NCI-H146 treated with DMSO at 0.1 percent for 48 hours (cell line): ENCODE results near the gene PEX26.
"Not testable (repeated sequence)": the region's sequence is repeated elsewhere in the genome, so short reads cannot be mapped to it uniquely, and the experiment has no call there.

Source experiments
- DNase-seq: peaks from one replicate; lab custom pipeline; 2025; ENCODE audit not compliant: unreplicated experiment; lab: John Stamatoyannopoulos, UW

PEX26 gene

GRCh38 chr22:18093661-18094060, 15.9 kb downstream of the PEX26 start:
- DNase-seq, result no peak

DNA sequence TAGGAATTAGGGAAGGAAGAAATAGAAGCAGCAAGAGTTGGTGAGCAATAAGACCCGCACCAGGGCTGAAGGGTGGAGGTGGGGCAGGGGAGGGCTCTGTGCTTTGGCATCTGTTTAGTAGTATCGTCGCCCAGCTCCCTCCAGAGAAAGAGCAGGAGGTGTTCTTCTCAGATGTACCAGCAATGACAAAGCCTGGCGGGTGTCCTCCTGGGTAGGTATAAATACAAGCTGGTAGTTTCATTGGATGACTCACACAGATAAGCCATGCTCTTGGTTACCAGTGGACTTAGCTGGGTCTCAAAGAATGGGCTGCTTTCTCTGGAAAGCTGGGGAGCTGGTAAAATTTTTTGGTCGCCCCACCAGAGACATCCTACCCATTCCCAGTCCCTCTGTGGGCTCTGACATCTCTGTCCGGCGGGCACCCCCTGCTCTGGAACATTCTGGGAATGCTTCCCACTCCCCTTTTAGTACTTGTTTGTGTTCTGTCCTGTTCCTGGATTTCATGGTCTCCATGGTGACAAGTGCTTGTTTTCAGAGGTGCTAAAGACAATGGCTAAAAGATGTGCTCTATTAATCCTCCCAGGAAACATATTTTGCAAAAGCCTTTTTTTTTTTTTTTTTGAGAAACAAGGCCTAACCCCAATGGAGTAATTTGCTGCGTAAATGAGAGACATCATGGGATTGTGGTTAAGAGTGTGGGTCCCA, 17.5 kb downstream of the PEX26 start:
- DNase-seq, result no peak

DNA sequence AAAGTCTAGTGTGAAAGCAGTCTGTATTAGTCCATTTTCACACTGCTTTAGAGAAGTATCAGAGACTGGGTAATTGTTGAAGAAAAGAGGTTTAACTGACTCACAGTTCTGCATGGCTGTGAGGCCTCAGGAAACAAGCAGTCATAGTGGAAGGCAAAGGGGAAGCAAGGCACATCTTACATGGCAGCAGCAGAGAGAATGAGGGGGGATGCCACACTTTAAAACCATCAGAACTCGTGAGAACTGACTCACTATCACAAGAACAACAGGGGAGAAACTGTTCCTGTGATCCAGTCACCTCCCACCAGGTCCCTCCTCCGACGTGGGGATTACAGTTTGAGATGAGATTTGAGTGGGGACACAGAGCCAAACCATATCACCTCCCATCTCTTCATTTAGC, 19.0 kb downstream of the PEX26 start:
- DNase-seq, result no peak

DNA sequence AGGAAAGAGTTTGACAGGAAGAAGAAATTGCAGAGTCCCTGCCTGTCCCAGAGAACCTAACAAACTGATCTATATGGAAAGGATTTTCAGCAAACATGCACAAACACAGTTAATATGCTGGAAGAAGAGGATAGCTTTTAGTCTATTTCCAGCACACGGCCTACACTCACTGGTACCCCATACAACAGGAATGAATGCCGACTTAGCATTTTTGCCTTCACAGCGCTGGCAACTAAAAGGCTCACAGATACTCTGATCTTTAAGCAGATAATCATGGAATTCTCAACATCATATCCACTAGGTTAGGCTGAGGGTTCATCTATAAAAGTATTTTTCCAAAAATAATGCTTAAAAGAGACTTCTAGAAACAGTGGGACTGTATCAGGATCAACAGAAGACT, 23.0 kb downstream of the PEX26 start:
- no peak for DNase-seq

GRCh38 chr22:18101536-18101935, 23.7 kb downstream of the PEX26 start:
- no peak for DNase-seq

DNA sequence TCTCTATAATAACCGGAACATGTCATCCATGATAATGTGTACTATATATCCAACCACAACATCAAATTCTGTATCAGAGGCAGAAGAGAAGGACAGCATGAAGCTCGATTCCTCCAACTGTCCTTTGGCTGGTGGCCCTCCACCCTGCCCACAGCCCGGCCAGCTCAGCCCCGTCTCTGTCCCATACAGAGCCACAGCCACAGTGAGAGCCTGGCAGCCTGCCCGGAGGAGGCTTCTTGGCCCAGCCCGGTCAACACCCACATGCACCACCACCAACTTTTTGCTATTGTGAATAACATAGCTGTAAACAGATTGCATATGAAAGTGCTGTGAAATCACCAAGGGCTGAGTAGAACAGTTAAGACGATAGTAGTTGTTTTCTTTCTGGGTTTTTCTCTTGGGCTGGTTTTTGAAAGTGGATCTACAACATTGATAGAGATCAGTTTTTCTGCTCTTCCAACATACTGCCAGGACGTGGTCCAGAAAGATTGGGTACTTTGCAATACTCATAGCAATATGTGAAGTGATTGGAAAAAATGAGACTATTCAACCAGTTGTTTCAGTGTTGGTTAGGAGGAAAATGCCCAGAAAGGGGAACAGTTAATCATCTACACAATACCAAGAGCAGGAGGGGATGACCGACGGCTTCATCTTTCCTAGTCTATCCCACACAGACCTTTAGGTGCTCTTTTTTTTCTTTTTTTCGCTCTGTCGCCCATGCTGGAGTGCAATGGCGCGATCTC, 25.9 kb downstream of the PEX26 start:
- DNase-seq, result no peak

DNA sequence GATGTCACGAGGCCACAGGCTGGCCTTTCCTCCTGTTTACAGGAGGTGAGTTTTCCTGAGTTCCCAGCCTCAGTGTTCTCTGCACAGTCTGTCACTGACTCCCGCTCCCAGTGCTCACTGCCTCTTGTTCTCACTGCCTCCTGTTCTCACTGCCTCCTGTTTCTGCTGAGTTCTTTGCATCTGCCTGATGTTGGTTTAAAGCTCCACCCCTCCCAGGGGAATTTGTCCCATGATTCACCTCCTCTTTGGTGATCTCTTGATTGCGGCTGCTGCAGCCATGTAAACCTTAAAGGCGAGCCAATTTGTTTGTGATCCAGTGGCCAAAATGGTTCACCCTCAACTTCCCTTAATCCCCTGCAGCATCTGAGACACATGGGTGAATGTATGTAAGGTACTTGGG, 26.8 kb downstream of the PEX26 start:
- DNase-seq, result no peak

DNA sequence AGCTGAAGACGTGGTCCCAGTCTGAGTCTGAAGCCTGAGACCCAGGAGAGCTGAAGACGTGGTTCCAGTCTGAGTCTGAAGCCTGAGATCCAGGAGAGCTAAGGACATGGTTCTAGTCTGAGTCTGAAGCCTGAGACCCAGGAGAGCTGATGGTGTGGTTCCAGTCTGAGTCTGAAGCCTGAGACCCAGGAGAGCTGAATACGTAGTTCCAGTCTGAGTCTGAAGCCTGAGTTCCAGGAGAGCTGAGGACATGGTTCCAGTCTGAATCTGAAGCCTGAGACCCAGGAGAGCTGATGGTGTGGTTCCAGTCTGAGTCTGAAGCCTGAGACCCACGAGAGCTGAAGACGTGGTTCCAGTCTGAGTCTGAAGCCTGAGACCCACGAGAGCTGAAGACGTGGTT, 28.2 kb downstream of the PEX26 start:
- DNase-seq, result not testable (repeated sequence)

DNA sequence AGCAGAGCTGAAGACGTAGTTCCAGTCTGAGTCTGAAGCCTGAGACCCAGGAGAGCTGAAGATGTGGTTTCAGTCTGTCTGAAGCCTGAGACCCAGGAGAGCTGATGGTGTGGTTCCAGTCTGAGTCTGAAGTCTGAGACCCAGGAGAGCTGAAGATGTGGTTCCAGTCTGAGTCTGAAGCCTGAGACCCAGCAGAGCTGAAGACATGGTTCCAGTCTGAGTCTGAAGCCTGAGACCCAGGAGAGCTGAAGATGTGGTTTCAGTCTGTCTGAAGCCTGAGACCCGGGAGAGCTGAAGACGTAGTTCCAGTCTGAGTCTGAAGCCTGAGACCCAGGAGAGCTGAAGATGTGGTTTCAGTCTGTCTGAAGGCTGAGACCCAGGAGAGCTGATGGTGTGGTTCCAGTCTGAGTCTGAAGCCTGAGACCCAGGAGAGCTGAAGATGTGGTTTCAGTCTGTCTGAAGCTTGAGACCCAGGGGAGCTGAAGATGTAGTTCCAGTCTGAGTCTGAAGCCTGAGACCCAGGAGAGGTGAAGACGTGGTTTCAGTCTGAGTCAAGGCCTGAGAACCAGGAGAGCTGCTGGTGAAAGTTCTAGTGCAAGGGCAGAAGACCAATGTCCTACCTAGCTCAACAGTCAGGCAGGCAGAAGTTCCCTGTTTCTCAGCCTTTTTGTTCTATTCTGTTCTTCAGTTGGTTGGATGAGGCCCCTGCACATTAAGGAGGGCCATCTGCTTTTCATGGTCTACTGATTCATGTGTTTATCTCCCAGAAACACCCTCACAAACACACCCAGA, 29.0 kb downstream of the PEX26 start:
- DNase-seq, result not testable (repeated sequence)

- DNase-seq, result no peak
Observed at GRCh38 chr22:18108187-18108586, 30.4 kb downstream of the PEX26 start.

DNA sequence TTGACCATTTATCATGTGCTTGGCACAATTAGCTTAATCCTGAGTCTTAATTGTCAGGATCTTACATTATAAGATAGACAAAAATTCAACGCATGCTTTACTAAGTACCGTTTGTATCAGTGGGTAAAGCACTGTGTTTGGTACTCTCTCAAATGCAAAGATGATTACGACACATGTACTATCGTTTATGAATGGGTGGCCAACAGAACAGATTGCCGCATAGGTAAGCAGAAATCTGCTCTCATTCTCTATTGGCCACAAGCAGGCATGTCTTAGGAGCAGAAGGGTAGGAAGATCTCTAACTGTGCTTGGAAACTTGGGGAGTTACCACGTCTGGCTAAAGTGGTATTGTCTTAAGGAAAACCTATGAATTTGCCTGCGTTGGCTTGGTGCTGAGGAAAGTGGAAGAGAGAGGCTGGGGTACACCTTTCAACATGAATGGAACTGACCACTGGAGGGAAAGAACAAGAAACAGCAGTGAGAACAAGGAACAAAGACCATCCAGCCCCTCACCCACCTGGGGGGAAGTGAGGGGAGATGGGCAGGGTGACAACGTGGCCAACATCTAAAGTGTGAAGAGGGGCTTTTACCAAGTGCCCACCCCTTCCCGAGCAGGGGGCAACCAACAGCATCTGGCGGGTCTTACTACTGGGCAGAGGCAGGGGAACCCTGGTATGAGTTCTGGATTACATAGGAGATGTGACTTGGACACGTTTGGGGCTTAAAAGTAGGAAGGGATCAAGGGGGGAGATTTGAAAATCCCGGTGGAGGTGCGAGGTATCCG, 31.8 kb downstream of the PEX26 start:
- DNase-seq, result no peak

- peak; percentile 14 for DNase-seq
Observed at GRCh38 chr22:18110194-18110953, 32.6 kb downstream of the PEX26 start, which contains the start of gene TUBA8. Gene TUBA8 (plus strand): TSS chr22:18110809. CDS start chr22:18110866, 57 bp downstream.

DNA sequence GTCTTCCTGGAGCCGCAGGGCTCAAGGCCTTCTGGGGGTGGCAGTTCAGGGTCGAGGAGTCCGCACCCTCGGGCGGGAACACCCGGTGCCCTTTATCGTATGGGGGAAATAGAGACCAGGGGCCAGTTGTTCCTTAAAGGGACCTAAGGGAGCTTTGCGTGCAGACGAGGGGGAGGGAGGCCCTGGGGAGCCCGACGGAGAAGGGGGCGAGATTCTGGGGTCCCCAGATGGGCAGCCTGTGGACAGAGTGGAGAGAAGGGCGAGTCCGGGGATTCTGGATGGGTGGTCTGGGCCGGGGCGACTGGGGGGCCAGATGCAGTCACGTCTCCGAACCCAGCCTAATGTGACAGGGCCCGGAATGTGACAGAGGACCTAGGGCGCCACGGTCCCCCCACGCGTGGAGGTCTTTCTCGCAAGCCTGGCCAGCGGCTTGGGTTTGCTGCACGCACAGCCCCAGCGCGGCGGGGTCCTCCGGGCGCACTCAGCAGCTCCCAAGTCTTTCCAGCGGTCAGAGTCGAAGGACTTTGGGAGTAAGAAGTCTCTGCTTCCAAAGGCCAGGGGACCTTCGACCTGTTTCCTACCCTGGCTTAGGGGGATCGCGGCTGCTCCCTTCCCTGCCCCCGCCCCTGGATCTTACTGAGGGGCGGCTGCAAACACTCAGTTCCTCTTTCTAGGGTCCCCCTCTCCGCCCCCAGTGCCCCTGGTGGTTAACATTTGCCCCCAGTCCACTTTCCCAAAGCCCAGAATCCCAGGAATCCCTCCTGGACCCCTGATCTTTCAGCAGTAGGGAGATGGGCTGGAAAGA, 33.4 kb downstream of the PEX26 start:
- DNase-seq, result no peak

GRCh38 chr22:18111759-18112330, 34.1 kb downstream of the PEX26 start:
- DNase-seq, result no peak

GRCh38 chr22:18112440-18112839, 34.6 kb downstream of the PEX26 start:
- DNase-seq, result no peak

DNA sequence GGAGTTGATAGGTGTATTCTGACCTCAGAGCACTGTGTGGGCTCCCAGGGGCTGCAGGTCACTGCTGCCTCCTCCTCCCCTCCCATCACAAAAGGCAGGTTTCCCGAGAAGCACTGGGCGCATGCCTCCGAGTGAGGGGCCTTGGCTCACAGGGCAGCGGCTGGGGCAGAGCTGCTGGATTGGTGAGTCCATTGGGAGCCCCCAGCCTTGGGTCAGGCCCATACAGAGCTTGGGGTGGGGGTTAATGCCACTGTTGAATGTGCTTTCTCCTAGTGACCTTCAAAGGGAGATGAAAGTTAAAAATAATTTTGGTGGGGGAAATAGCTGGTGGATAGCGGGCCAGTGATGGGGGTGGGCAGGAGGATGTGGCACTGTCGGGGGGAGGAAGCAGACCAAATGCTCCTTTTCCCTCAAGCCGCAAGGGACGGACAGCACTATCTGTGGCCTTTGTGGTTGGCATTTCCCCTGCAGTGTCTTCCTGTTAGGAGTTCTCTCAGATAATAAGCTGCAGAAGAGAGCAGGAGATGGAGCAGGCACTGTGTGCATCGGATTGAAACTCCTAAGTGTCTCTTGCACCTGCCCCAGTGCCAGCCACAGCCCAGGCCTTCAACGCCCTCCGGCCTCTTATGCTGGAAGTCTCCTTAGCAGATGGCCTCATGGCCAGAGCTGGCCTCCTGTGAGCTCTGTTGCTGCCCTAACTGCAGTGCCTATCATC, 36.0 kb downstream of the PEX26 start:
- DNase-seq, result no peak

DNA sequence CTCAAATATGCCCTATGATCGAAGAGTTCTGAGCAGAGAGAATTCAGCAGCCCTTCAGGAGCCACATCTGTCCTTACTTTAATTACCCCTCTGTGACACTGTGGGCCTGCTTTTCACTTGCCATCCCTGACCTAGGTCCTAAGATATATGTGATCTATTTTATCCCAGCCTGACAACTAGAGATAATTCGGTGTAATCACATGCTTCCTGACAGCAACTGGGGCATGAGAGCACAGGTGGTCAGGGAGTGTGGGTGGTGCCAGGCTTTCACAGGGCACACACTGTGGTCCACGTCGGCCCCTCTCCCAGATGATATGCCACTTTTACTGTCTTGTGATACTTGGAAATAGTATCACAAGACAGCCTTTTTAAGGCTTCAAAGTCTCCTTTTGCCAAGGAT, 36.7 kb downstream of the PEX26 start:
- no peak for DNase-seq

- DNase-seq, result no peak
Observed at GRCh38 chr22:18114976-18115652, 37.3 kb downstream of the PEX26 start.
